Upper lobe of left lung (tissue), 4 donors: Measurements from ENCODE around the gene VDR.

ENCODE experiments used
- CTCF ChIP-seq, 6 experiments: fragments of 450-650 bp in 4 of 6; fragments of 200-600 bp in 2 of 6; sonication (generic) in 2 of 6; IDR thresholded peaks; one replicate each; pipeline ENCODE4 v1.5.1; 2016 to 2019; ENCODE audit warnings: antibody characterized with exemption in 6 of 6
- EP300 ChIP-seq, 4 donors: sonication (generic); formaldehyde crosslinking; IDR thresholded peaks; one replicate each; pipeline ENCODE4 v1.5.1; 2017; ENCODE audit warnings: antibody characterized with exemption in 4 of 4, control low read depth in 2 of 4
- POLR2A ChIP-seq, 4 donors: fragments of 450-650 bp; IDR thresholded peaks; one replicate each; pipeline ENCODE4 v1.5.1; 2016 to 2017; ENCODE audit warnings: antibody characterized with exemption in 4 of 4, mild to moderate bottlenecking in 2 of 4
- POLR2AphosphoS5 ChIP-seq, 2 donors: sonication (generic); formaldehyde crosslinking; IDR thresholded peaks; one replicate each; pipeline ENCODE4 v1.5.1; 2017; ENCODE audit warnings: antibody characterized with exemption in 2 of 2

- TF ChIP-seq POLR2A (IDR thresholded peaks at IDR 0.05) (no peak), CTCF (IDR thresholded peaks at IDR 0.05) (no peak), POLR2AphosphoS5 (IDR thresholded peaks at IDR 0.05) (no peak), EP300 (IDR thresholded peaks at IDR 0.05) (no peak)
Measured at GRCh38 chr12:47930634-47931033, 25.8 kb upstream of the VDR start.
